CD14-positive monocyte (primary cell): ENCODE results near the gene DDX31. TPM values are rescaled to one million over a fixed set of nuclear protein-coding genes. Genes with fewer than 3 reads are reported as not detected.

ENCODE experiments used
- DNase-seq, 3 donors: peaks; one replicate each; pipeline ENCODE4 v3.0.0-alpha.2; 2011 to 2022
- H2AFZ ChIP-seq: 2 replicates; pipeline ENCODE4 v1.6.0; 2012; ENCODE audit warnings: mild to moderate bottlenecking, low read depth, low read length, inconsistent platforms; ENCODE audit not compliant: insufficient read depth, poor library complexity, severe bottlenecking
- H3K27ac ChIP-seq, 2 donors: 1 replicate in 1 of 2; 2 replicates in 1 of 2; pipeline ENCODE4 v1.5.1; 2012 to 2013; ENCODE audit warnings: low read length in 2 of 2, control low read depth in 1 of 2, inconsistent platforms in 1 of 2, low read depth in 1 of 2, mild to moderate bottlenecking in 1 of 2
- H3K27me3 ChIP-seq, 2 donors: one replicate each; pipeline versions ENCODE4 v1.6.0 to v1.6.1; 2011 to 2013; ENCODE audit warnings: low read length in 2 of 2; ENCODE audit not compliant: control insufficient read depth in 2 of 2, insufficient read depth in 2 of 2
- H3K36me3 ChIP-seq, 2 donors: replicated peaks in 1 of 2; 1 replicate in 1 of 2; 2 replicates in 1 of 2; pipeline versions ENCODE4 v1.5.1 to v1.6.1; 2012 to 2013; ENCODE audit warnings: low read length in 2 of 2, control low read depth in 1 of 2, inconsistent platforms in 1 of 2, mild to moderate bottlenecking in 1 of 2; ENCODE audit not compliant: insufficient read depth in 2 of 2, control insufficient read depth in 1 of 2
- H3K4me1 ChIP-seq, 2 donors: 1 replicate in 1 of 2; 2 replicates in 1 of 2; pipeline versions ENCODE4 v1.5.1 to v1.6.1; 2012 to 2013; ENCODE audit warnings: low read length in 2 of 2, control low read depth in 1 of 2, inconsistent platforms in 1 of 2, mild to moderate bottlenecking in 1 of 2, moderate library complexity in 1 of 2; ENCODE audit not compliant: insufficient read depth in 2 of 2, control insufficient read depth in 1 of 2
- H3K4me2 ChIP-seq: replicated peaks from 2 replicates; pipeline ENCODE3; 2012; ENCODE audit warnings: low read length, moderate library complexity, mild to moderate bottlenecking; ENCODE audit not compliant: poor library complexity, severe bottlenecking; ENCODE audit errors: extremely low read depth
- H3K4me3 ChIP-seq, 3 experiments: fragments of 200-600 bp in 1 of 3; sonication (generic) in 1 of 3; replicated peaks in 1 of 3; 1 replicate in 2 of 3; 2 replicates in 1 of 3; pipeline ENCODE4 v1.5.1; 2011 to 2013; ENCODE audit warnings: low read length in 3 of 3, mild to moderate bottlenecking in 3 of 3, control low read depth in 2 of 3, low read depth in 2 of 3, inconsistent platforms in 1 of 3, moderate library complexity in 1 of 3
- H3K79me2 ChIP-seq: 2 replicates; pipeline ENCODE4 v1.6.0; 2012; ENCODE audit warnings: mild to moderate bottlenecking, control low read depth, inconsistent platforms, low read length, moderate library complexity; ENCODE audit not compliant: insufficient read depth
- H3K9ac ChIP-seq: 2 replicates; pipeline ENCODE4 v1.6.0; 2017; ENCODE audit warnings: low read length, mild to moderate bottlenecking; ENCODE audit not compliant: insufficient read depth, poor library complexity, severe bottlenecking
- H3K9me3 ChIP-seq, 2 donors: replicated peaks in 1 of 2; 1 replicate in 1 of 2; 2 replicates in 1 of 2; pipeline versions ENCODE4 v1.5.1 to v1.6.1; 2012 to 2013; ENCODE audit warnings: low read length in 2 of 2, control low read depth in 1 of 2; ENCODE audit not compliant: control insufficient read depth in 1 of 2, insufficient read depth in 1 of 2
- H4K20me1 ChIP-seq: 2 replicates; pipeline ENCODE4 v1.6.0; 2012; ENCODE audit warnings: mild to moderate bottlenecking, low read length, control low read depth, moderate library complexity; ENCODE audit not compliant: insufficient read depth
- H3K27ac Mint-ChIP-seq, 7 donors: one replicate each; pipeline ENCODE4 v1.8.0; 2020; ENCODE audit warnings: mild to moderate bottlenecking in 7 of 7, mixed read lengths in 7 of 7, moderate library complexity in 6 of 7, inconsistent platforms in 2 of 7
- H3K27me3 Mint-ChIP-seq, 3 donors: one replicate each; pipeline ENCODE4 v1.8.0; 2021 to 2022; ENCODE audit warnings: low read depth in 3 of 3, mild to moderate bottlenecking in 3 of 3, mixed read lengths in 3 of 3, moderate library complexity in 3 of 3, inconsistent platforms in 1 of 3
- H3K36me3 Mint-ChIP-seq, 2 donors: one replicate each; pipeline ENCODE4 v1.8.0; 2020; ENCODE audit warnings: mixed read lengths in 2 of 2, inconsistent platforms in 1 of 2, mild to moderate bottlenecking in 1 of 2
- H3K4me1 Mint-ChIP-seq: one replicate; pipeline ENCODE4 v1.8.0; 2020; ENCODE audit warnings: mild to moderate bottlenecking, mixed read lengths
- H3K4me3 Mint-ChIP-seq, 2 donors: one replicate each; pipeline ENCODE4 v1.8.0; 2020; ENCODE audit warnings: mild to moderate bottlenecking in 2 of 2, mixed read lengths in 2 of 2, moderate library complexity in 1 of 2
- H3K9me3 Mint-ChIP-seq, 7 donors: one replicate each; pipeline ENCODE4 v1.8.0; 2020 to 2022; ENCODE audit warnings: mixed read lengths in 7 of 7, mild to moderate bottlenecking in 6 of 7, moderate library complexity in 6 of 7, inconsistent platforms in 2 of 7
- CTCF ChIP-seq: fragments of 200-600 bp; IDR thresholded peaks from one replicate; pipeline ENCODE4 v1.8.0; 2022; ENCODE audit warnings: antibody characterized with exemption, mild to moderate bottlenecking
- WGBS: methylation state at CpG from one replicate; pipeline ENCODE4 v1.1.5; 2013; ENCODE audit warnings: missing lambda C conversion rate; ENCODE audit not compliant: insufficient coverage; 5-methylcytosine and 5-hydroxymethylcytosine counted together
- intact Hi-C, 2 donors: fragments of 100-400 bp; cut with micrococcal nuclease; formaldehyde crosslinking; loops; one replicate each; pipeline versions ENCODE4 v1.15.0 to v1.15.1; 2023
- polyA plus RNA-seq, 3 donors: library from polyadenylated mRNA; depleted of rRNA in 1 of 3; unstranded in 2 of 3; stranded (reverse) in 1 of 3; fragments of 300-500 nt in 2 of 3; fragments of >200 nt in 1 of 3; fragmentation: Illumina TruSeq in 2 of 3; gene quantifications; 1 replicate in 2 of 3; 2 replicates in 1 of 3; pipeline ENCODE4 v1.2.3, GENCODE V29; 2012 to 2021

Gene DDX31
- polyA plus RNA-seq, 3 donors = 1.1 to 4.2 (median 1.5) TPM

- peaks cover 0 to 26% (median 3%) of the 10 kb centered on the region in 7 donors for H3K9me3 Mint-ChIP-seq
- peak overlapping the region in 1 of 2 donors; percentile 79 for H3K4me3 Mint-ChIP-seq
- Histone ChIP-seq H3K9ac (no peak overlapping the region), H3K27ac (no peak overlapping the region), H3K4me3 (no peak overlapping the region), H2AFZ (no peak overlapping the region), H3K4me2 (no peak overlapping the region), H4K20me1 (no peaks in the 10 kb centered on the region), H3K4me1 (no peaks in the 10 kb centered on the region), H3K9me3 (peaks cover 0 to 27% of the 10 kb centered on the region in 2 donors), H3K27me3 (peaks cover 67 to 78% of the 10 kb centered on the region in 2 donors), H3K79me2 (no peaks in the 10 kb centered on the region), H3K36me3 (peaks cover 0 to 2% of the 10 kb centered on the region in 2 donors)
- H3K27ac Mint-ChIP-seq = no peak overlapping the region
- no peak for DNase-seq
- peaks cover 9% of the 10 kb centered on the region for H3K4me1 Mint-ChIP-seq
- intact Hi-C loops = no loop called here
- 3% methylated on average over 69 of the region's 83 CpGs for WGBS
- no peak for TF ChIP-seq CTCF
- H3K27me3 Mint-ChIP-seq = peaks cover 69 to 80% (median 75%) of the 10 kb centered on the region in 3 donors
- peaks cover 10 to 19% of the 10 kb centered on the region in 2 donors for H3K36me3 Mint-ChIP-seq
These were observed 80.4 kb downstream of the DDX31 start for GRCh38 chr9:132589148-132590036.

GRCh38 chr9:132588501-132589147 lies 81.2 kb downstream of the DDX31 start:
- DNase-seq = no peak
- Mint-ChIP-seq H3K27ac (no peak overlapping the region), H3K36me3 (peaks cover 5 to 16% of the 10 kb centered on the region in 2 donors), H3K27me3 (peaks cover 76 to 88% (median 83%) of the 10 kb centered on the region in 3 donors), H3K4me3 (peak overlapping the region in 1 of 2 donors; percentile 79), H3K9me3 (peaks cover 0 to 31% (median 6%) of the 10 kb centered on the region in 7 donors), H3K4me1 (peaks cover 9% of the 10 kb centered on the region)
- H3K27ac ChIP-seq = no peak overlapping the region
- H3K27me3 ChIP-seq = peaks cover 73 to 85% of the 10 kb centered on the region in 2 donors
- H3K79me2 ChIP-seq = no peaks in the 10 kb centered on the region
- H3K4me2 ChIP-seq = no peak overlapping the region
- WGBS = 10% methylated on average over 19 of the region's 28 CpGs
- H3K36me3 ChIP-seq = no peaks in the 10 kb centered on the region
- H2AFZ ChIP-seq = no peak overlapping the region
- TF ChIP-seq CTCF = no peak
- no peaks in the 10 kb centered on the region for H3K4me1 ChIP-seq
- H3K9me3 ChIP-seq = peaks cover 0 to 28% of the 10 kb centered on the region in 2 donors
- no peak overlapping the region for H3K4me3 ChIP-seq
- no peaks in the 10 kb centered on the region for H4K20me1 ChIP-seq
- no peak overlapping the region for H3K9ac ChIP-seq
- intact Hi-C loops = no loop called here
